HUES64 (cell line): ENCODE measurements around the gene MEOX1.

Experiments
- H3K27ac ChIP-seq: 2 replicates; pipeline ENCODE4 v1.7.0; 2013; ENCODE audit warnings: low read depth, low read length, inconsistent platforms
- H3K27me3 ChIP-seq: 2 replicates; pipeline ENCODE4 v1.6.1; 2013; ENCODE audit warnings: mild to moderate bottlenecking, low read length; ENCODE audit not compliant: insufficient read depth
- H3K36me3 ChIP-seq: 2 replicates; pipeline ENCODE4 v1.6.1; 2013; ENCODE audit warnings: mild to moderate bottlenecking, low read length; ENCODE audit not compliant: insufficient read depth
- H3K4me1 ChIP-seq: 2 replicates; pipeline ENCODE4 v1.6.1; 2013; ENCODE audit warnings: mild to moderate bottlenecking, low read length, moderate library complexity; ENCODE audit not compliant: insufficient read depth
- H3K4me3 ChIP-seq: 2 replicates; pipeline ENCODE4 v1.5.1; 2013; ENCODE audit warnings: mild to moderate bottlenecking, low read length, moderate library complexity
- H3K9ac ChIP-seq: 2 replicates; pipeline ENCODE4 v1.6.1; 2013; ENCODE audit warnings: mild to moderate bottlenecking, low read depth, low read length
- H3K9me3 ChIP-seq: 2 replicates; pipeline ENCODE4 v1.6.1; 2013; ENCODE audit warnings: low read depth, low read length; ENCODE audit not compliant: insufficient read depth
- WGBS: fragments of 150-250, 120-280 bp; methylation state at CpG from one replicate; pipeline ENCODE4 v1.1.7; 2013; ENCODE audit warnings: missing lambda C conversion rate; 5-methylcytosine and 5-hydroxymethylcytosine counted together

Gene MEOX1

GRCh38 chr17:43632221-43632620 lies 29.5 kb downstream of the MEOX1 start:
- H3K9ac ChIP-seq, result no peak overlapping the region
- no peaks in the 10 kb centered on the region for H3K27me3 ChIP-seq
- H3K4me3 ChIP-seq, result no peak overlapping the region
- no peak overlapping the region for H3K27ac ChIP-seq
- no peaks in the 10 kb centered on the region for H3K9me3 ChIP-seq
- 84% methylated on average over 10 of the region's 10 CpGs for WGBS
- no peaks in the 10 kb centered on the region for H3K36me3 ChIP-seq
- peaks cover 10% of the 10 kb centered on the region; the same call in 1 of the 2 replicates for H3K4me1 ChIP-seq

DNA sequence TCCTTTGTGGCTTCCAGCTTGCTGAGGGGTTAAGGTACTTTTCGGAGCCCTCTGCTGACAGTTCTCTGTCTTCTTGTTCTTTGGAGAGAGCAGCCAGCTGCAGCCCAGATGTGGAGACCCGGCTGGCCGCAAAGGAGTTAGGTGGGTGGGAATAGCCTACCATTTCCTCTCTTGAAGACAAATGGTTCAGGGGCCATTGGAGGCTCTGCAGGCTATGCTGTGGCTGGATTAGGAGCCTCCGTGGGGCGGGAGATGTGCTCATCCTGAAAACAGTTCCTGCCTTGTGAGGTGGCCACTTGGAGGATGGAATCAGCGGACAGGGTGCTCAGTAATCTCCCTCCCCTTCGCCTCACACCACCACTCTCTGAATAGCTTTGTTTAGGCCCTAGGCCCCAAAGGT lies 30.3 kb downstream of the MEOX1 start:
- H3K4me1 ChIP-seq, result peaks cover 10% of the 10 kb centered on the region; the same call in 1 of the 2 replicates
- no peaks in the 10 kb centered on the region for H3K36me3 ChIP-seq
- no peak overlapping the region for H3K9ac ChIP-seq
- H3K27ac ChIP-seq, result no peak overlapping the region
- H3K4me3 ChIP-seq, result no peak overlapping the region
- no peaks in the 10 kb centered on the region for H3K9me3 ChIP-seq
- 90% methylated on average over 7 of the region's 7 CpGs for WGBS
- H3K27me3 ChIP-seq, result no peaks in the 10 kb centered on the region

DNA sequence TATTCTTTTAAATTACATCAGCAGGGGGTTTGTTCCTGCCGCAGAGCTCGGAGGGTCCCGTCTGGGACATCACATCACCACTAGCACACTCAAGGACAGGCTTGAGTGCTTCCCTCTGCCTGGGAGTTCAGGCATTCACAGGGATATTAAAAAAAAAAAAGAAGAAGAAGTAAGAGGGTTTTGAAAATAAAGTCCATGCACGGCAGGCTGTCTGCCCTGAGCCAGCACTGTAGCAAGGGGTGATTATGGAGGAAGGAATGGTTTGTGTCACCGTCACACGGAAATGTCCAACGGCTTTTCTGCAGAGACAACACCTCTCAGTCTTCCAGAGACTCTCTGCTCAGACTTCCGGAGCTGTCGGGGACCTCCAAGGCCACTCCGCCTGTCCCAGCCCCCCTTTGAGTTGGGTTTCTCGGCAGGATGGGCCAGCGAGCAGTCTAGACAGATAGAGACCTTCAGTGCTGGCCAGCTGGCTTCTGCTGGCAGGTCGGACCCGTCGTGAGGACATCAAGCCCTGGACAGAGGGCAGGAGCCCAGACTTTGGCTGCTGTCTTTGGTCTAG lies 33.6 kb downstream of the MEOX1 start:
- Histone ChIP-seq H3K27ac (no peak overlapping the region), H3K4me3 (no peak overlapping the region), H3K36me3 (no peaks in the 10 kb centered on the region), H3K9ac (no peak overlapping the region), H3K4me1 (peaks cover 10% of the 10 kb centered on the region; the same call in 1 of the 2 replicates), H3K9me3 (no peaks in the 10 kb centered on the region), H3K27me3 (no peaks in the 10 kb centered on the region)
- 66% methylated on average over 15 of the region's 15 CpGs for WGBS

DNA sequence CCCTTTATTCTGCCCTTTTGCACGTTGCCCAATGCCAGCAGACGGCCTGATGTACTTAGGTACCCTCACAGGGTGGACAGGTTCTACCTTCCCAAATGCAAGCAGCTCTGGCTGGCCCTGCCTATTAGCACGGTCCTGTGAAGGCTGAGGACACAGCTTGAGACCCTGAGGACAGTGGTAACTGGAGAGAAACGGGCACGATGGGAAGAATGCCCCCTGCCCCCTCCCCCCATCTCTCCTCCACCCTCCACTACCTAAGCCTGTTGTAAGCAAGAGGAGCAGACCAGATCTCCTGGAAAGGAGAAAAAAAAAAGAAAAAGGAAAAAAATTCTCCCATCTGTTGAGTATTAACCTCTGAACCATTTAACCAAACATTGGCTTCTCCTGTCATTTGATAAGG lies 34.1 kb downstream of the MEOX1 start:
- H3K27me3 ChIP-seq, result no peaks in the 10 kb centered on the region
- WGBS, result 43% methylated on average over 3 of the region's 5 CpGs
- H3K9ac ChIP-seq, result no peak overlapping the region
- H3K4me1 ChIP-seq, result peaks cover 10% of the 10 kb centered on the region; the same call in 1 of the 2 replicates
- no peaks in the 10 kb centered on the region for H3K36me3 ChIP-seq
- no peak overlapping the region for H3K27ac ChIP-seq
- H3K9me3 ChIP-seq, result no peaks in the 10 kb centered on the region
- no peak overlapping the region for H3K4me3 ChIP-seq

GRCh38 chr17:43626023-43626422 lies 35.7 kb downstream of the MEOX1 start:
- 100% methylated on average over 2 of the region's 3 CpGs for WGBS
- Histone ChIP-seq H3K27ac (no peak overlapping the region), H3K9me3 (no peaks in the 10 kb centered on the region), H3K4me1 (peaks cover 10% of the 10 kb centered on the region; the same call in 1 of the 2 replicates), H3K4me3 (no peak overlapping the region), H3K36me3 (no peaks in the 10 kb centered on the region), H3K9ac (no peak overlapping the region), H3K27me3 (no peaks in the 10 kb centered on the region)

DNA sequence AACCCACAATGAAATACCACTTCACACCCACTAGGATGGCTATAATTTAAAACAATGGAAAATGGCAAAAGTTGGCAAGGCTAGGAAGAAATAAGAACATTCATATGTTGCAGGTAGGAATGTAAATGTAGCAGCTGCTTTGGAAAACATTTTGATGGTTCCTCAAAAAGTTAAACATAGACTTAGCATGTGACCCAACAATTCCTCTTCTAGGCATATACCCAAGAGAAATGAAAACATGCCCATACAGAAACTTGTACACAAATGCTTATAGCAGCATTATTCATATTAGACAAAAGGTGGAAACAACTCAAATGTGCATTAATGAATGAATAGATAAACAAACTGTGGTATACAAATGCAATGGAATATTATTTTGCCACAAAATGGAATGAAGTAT lies 36.1 kb downstream of the MEOX1 start:
- H3K36me3 ChIP-seq, result no peaks in the 10 kb centered on the region
- no peak overlapping the region for H3K9ac ChIP-seq
- H3K9me3 ChIP-seq, result no peaks in the 10 kb centered on the region
- H3K4me3 ChIP-seq, result no peak overlapping the region
- no peaks in the 10 kb centered on the region for H3K27me3 ChIP-seq
- H3K4me1 ChIP-seq, result peaks cover 10% of the 10 kb centered on the region; the same call in 1 of the 2 replicates
- H3K27ac ChIP-seq, result no peak overlapping the region

GRCh38 chr17:43620581-43620980 lies 41.1 kb downstream of the MEOX1 start:
- Histone ChIP-seq H3K4me1 (no peaks in the 10 kb centered on the region), H3K27ac (no peak overlapping the region), H3K9ac (no peak overlapping the region), H3K27me3 (no peaks in the 10 kb centered on the region), H3K9me3 (no peaks in the 10 kb centered on the region), H3K4me3 (no peak overlapping the region), H3K36me3 (no peaks in the 10 kb centered on the region)
- WGBS, result 84% methylated on average over 2 of the region's 2 CpGs

GRCh38 chr17:43620147-43620546 lies 41.6 kb downstream of the MEOX1 start:
- 90% methylated on average over 9 of the region's 9 CpGs for WGBS
- no peak overlapping the region for H3K9ac ChIP-seq
- H3K9me3 ChIP-seq, result no peaks in the 10 kb centered on the region
- no peaks in the 10 kb centered on the region for H3K27me3 ChIP-seq
- no peak overlapping the region for H3K4me3 ChIP-seq
- H3K4me1 ChIP-seq, result no peaks in the 10 kb centered on the region
- no peak overlapping the region for H3K27ac ChIP-seq
- H3K36me3 ChIP-seq, result no peaks in the 10 kb centered on the region

DNA sequence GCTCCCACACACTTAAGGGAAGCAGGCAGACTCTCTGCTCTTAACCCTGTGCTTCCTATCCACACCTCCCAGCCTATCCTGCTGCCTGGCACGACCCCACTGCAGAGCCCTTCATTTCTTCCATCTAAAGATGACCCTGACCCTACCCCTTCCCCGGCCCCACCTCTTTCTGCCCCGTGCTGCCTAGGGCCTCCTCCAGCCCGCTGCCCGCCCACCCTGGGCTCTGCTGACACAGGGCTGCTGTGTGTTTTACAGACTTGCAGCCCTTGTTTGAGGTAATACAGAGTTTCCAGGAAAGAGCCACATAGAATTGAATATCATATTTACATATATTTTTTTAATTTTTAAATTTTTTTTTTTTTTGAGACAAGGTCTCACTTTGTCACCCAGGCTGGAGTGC lies 42.0 kb downstream of the MEOX1 start:
- no peaks in the 10 kb centered on the region for H3K36me3 ChIP-seq
- 78% methylated on average over 5 of the region's 5 CpGs for WGBS
- H3K4me3 ChIP-seq, result no peak overlapping the region
- no peaks in the 10 kb centered on the region for H3K9me3 ChIP-seq
- H3K9ac ChIP-seq, result no peak overlapping the region
- no peak overlapping the region for H3K27ac ChIP-seq
- no peaks in the 10 kb centered on the region for H3K4me1 ChIP-seq
- no peaks in the 10 kb centered on the region for H3K27me3 ChIP-seq

GRCh38 chr17:43618276-43618675 lies 43.4 kb downstream of the MEOX1 start:
- Histone ChIP-seq H3K27me3 (no peaks in the 10 kb centered on the region), H3K36me3 (no peaks in the 10 kb centered on the region), H3K27ac (no peak overlapping the region), H3K9ac (no peak overlapping the region), H3K9me3 (no peaks in the 10 kb centered on the region), H3K4me1 (no peaks in the 10 kb centered on the region), H3K4me3 (no peak overlapping the region)
- 87% methylated on average over 5 of the region's 8 CpGs for WGBS

GRCh38 chr17:43616852-43617251 lies 44.9 kb downstream of the MEOX1 start:
- WGBS, result 95% methylated on average over 4 of the region's 5 CpGs

DNA sequence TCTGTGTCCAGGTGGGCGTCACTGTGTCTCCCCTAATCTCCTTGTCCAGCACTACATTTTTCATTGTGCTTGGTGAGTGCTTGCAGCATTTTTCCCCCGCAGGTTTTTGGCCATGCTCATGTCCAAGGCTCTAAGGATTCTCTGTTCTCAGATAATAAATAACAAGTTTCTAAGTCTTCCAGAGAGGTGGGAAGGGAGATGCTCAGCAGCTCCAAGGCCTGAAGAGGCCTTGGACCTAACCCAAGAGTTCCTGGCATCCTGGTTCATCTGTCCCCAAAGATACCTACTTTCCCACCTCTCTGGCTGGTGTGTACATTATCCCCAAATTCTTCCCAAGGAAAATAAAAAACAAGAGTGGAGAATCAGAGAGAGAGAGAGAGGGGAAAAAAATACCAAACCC lies 45.3 kb downstream of the MEOX1 start:
- Histone ChIP-seq H3K4me1 (no peaks in the 10 kb centered on the region), H3K27me3 (no peaks in the 10 kb centered on the region), H3K36me3 (no peaks in the 10 kb centered on the region), H3K9ac (no peak overlapping the region), H3K4me3 (no peak overlapping the region), H3K9me3 (peaks cover 4% of the 10 kb centered on the region), H3K27ac (no peak overlapping the region)
- 83% methylated on average over 2 of the region's 2 CpGs for WGBS

More at GRCh38 chr17:43616852-43617251, 44.9 kb downstream of the MEOX1 start:
- Histone ChIP-seq H3K27me3 (no peaks in the 10 kb centered on the region), H3K4me1 (no peaks in the 10 kb centered on the region), H3K4me3 (no peak overlapping the region), H3K36me3 (no peaks in the 10 kb centered on the region), H3K27ac (no peak overlapping the region), H3K9me3 (no peaks in the 10 kb centered on the region), H3K9ac (no peak overlapping the region)
